ENCODE measurements around the gene WBP1L.

GRCh38 chr10:102813017-102813541 is 69.3 kb downstream of the WBP1L start:
- no peak for TF ChIP-seq POLR2AphosphoS5 (IDR thresholded peaks at IDR 0.05; ENCODE audit: low read depth)
- TF ChIP-seq REST (IDR thresholded peaks at IDR 0.05; ENCODE audit: unreplicated experiment), result no peak
